Measurements from ENCODE around the gene PDE3B. TPM values are rescaled to one million over a fixed set of nuclear protein-coding genes. Genes with fewer than 3 reads are reported as not detected.

The PDE3B gene
- total RNA-seq, 1 experiment from 2014 or later = 6.7 TPM

DNA sequence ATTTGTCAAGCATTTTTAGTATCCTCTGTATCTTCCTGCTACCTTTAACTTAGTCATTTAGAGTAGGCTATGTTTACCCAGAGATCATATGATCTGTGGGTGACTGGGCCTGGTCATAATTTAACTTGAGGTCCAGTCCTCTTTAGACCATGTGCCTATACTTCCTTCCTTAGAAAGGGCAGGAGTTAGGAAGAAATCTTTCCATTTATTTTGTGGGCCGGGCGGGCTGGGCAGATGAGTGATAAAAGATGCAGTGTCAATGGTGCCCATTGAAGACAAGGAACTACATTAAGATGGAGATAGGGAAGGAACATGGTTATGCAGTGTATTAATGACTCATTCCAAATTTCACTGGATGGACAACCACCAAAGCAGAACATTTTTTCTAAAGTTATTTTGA, 30.9 kb upstream of the PDE3B start:
- Histone ChIP-seq H3K9ac (ENCODE audit: low read length) (no peak overlapping the region), H3K79me2 (ENCODE audit: insufficient read depth, low read length) (no peaks in the 10 kb centered on the region), H3K4me2 (ENCODE audit: low read length) (no peak overlapping the region), H2AFZ (ENCODE audit: low read depth, low read length, poor library complexity, severe bottlenecking) (no peak overlapping the region), H4K20me1 (ENCODE audit: insufficient read depth) (no peaks in the 10 kb centered on the region), H3K4me1 (ENCODE audit: control insufficient read depth in 1 of 2, insufficient read depth in 2 of 2, low read length in 2 of 2) (no peaks in the 10 kb centered on the region), H3K27me3 (ENCODE audit: insufficient read depth, low read length) (no peaks in the 10 kb centered on the region), H3K9me3 (ENCODE audit: control insufficient read depth in 1 of 2, insufficient read depth in 1 of 2, low read depth in 1 of 2, low read length in 2 of 2) (no peaks in the 10 kb centered on the region), H3K4me3 (replicated peaks in 1 of 2; ENCODE audit: low read depth in 1 of 2, low read length in 2 of 2) (no peak overlapping the region), H3K27ac (ENCODE audit: low read depth, low read length) (no peak overlapping the region), H3K9me2 (ENCODE audit: insufficient read depth) (no peaks in the 10 kb centered on the region), H3K36me3 (ENCODE audit: control insufficient read depth in 1 of 2, insufficient read depth in 2 of 2, low read length in 2 of 2) (no peaks in the 10 kb centered on the region)
- ChIA-PET POLR2A (no interaction called here), RAD21 (ENCODE audit: low non-redundant PET in 1 of 2, low total read pairs in 2 of 2, uncharacterized antibody in 2 of 2, unreplicated experiment in 2 of 2) (no interaction called here), CTCF (no interaction called here)
- DNase-seq (ENCODE audit: low read depth, low spot score) (no peak), ATAC-seq (no peak)
- no TSS peak for BruUV-seq (replicated peaks)
- TF ChIP-seq REST (IDR thresholded peaks at IDR 0.05; ENCODE audit: low read depth) = no peak
- TF ChIP-seq SRF (IDR thresholded peaks at IDR 0.05; ENCODE audit: low read depth) = no peak
- no peak for TF ChIP-seq EGR1 (IDR thresholded peaks at IDR 0.05; ENCODE audit: low read depth)
- no peak for TF ChIP-seq JUND (IDR thresholded peaks at IDR 0.05)
- no peak for TF ChIP-seq EZH2phosphoT487 (IDR thresholded peaks at IDR 0.05; ENCODE audit: borderline replicate concordance)
- TF ChIP-seq ZNF274 (IDR thresholded peaks at IDR 0.05; ENCODE audit: low read depth, low read length) = no peak
- intact Hi-C loops (cut with micrococcal nuclease) = no loop called here

DNA sequence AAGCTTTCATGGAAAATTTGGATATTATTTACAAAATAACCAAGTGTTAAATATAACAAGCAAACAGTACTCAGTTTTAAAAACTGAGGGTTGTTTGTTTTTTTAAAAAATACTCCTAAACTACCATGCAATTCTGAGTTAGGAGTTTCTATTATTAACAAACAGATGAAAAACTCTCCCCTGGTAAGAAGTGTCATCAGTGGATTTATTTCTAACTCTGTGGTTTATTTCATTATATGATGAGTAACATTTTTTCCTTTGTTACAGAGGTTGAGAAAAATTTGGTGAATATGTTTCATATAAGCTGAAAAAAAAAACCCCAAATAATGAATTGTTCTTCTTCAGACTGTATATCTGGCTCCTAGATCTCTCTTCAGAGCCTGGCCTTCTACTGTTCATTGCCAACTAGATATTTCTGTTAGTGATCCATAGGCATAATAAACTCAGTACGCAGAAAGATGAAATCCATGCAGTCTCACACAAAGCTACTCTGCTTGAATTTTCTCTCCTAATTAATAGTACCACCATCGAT, 29.4 kb upstream of the PDE3B start:
- BruUV-seq (replicated peaks) = no TSS peak
- POLR2A ChIA-PET = no interaction called here
- TF ChIP-seq REST (IDR thresholded peaks at IDR 0.05; ENCODE audit: low read depth) = no peak
- TF ChIP-seq MAX (IDR thresholded peaks at IDR 0.05) = no peak
- no peak for TF ChIP-seq JUND (IDR thresholded peaks at IDR 0.05)
- TF ChIP-seq SP1 (IDR thresholded peaks at IDR 0.05; ENCODE audit: low read depth) = no peak
- TF ChIP-seq YY1 (IDR thresholded peaks at IDR 0.05; ENCODE audit: extremely low read depth, insufficient replicate concordance, low read depth, low read length) = no peak
- TF ChIP-seq, protein P1, sequence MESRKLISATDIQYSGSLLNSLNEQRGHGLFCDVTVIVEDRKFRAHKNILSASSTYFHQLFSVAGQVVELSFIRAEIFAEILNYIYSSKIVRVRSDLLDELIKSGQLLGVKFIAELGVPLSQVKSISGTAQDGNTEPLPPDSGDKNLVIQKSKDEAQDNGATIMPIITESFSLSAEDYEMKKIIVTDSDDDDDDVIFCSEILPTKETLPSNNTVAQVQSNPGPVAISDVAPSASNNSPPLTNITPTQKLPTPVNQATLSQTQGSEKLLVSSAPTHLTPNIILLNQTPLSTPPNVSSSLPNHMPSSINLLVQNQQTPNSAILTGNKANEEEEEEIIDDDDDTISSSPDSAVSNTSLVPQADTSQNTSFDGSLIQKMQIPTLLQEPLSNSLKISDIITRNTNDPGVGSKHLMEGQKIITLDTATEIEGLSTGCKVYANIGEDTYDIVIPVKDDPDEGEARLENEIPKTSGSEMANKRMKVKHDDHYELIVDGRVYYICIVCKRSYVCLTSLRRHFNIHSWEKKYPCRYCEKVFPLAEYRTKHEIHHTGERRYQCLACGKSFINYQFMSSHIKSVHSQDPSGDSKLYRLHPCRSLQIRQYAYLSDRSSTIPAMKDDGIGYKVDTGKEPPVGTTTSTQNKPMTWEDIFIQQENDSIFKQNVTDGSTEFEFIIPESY (IDR thresholded peaks at IDR 0.05; ENCODE audit: extremely low read depth, insufficient replicate concordance, low read length) = no peak
- no peak for TF ChIP-seq FOSL1 (IDR thresholded peaks at IDR 0.05; ENCODE audit: low read depth)

More for the DNA sequence above, 29.4 kb upstream of the PDE3B start:
- Histone ChIP-seq H3K4me3 (replicated peaks in 1 of 2; ENCODE audit: low read depth in 1 of 2, low read length in 2 of 2) (no peak overlapping the region), H3K4me2 (ENCODE audit: low read length) (no peak overlapping the region), H3K36me3 (ENCODE audit: control insufficient read depth in 1 of 2, insufficient read depth in 2 of 2, low read length in 2 of 2) (no peaks in the 10 kb centered on the region), H3K9ac (ENCODE audit: low read length) (no peak overlapping the region), H3K4me1 (ENCODE audit: control insufficient read depth in 1 of 2, insufficient read depth in 2 of 2, low read length in 2 of 2) (no peaks in the 10 kb centered on the region), H3K9me2 (ENCODE audit: insufficient read depth) (no peaks in the 10 kb centered on the region), H3K27me3 (ENCODE audit: insufficient read depth, low read length) (no peaks in the 10 kb centered on the region), H3K79me2 (ENCODE audit: insufficient read depth, low read length) (no peaks in the 10 kb centered on the region), H3K9me3 (ENCODE audit: control insufficient read depth in 1 of 2, insufficient read depth in 1 of 2, low read depth in 1 of 2, low read length in 2 of 2) (no peaks in the 10 kb centered on the region), H2AFZ (ENCODE audit: low read depth, low read length, poor library complexity, severe bottlenecking) (no peak overlapping the region), H4K20me1 (ENCODE audit: insufficient read depth) (no peaks in the 10 kb centered on the region), H3K27ac (ENCODE audit: low read depth, low read length) (no peak overlapping the region)
- DNase-seq (ENCODE audit: low read depth, low spot score) (no peak), ATAC-seq (no peak)
- CTCF ChIA-PET = no interaction called here
- intact Hi-C loops (cut with micrococcal nuclease) = no loop called here
- RAD21 ChIA-PET (ENCODE audit: low non-redundant PET in 1 of 2, low total read pairs in 2 of 2, uncharacterized antibody in 2 of 2, unreplicated experiment in 2 of 2) = no interaction called here
